GM19324 (cell line): ENCODE results near the gene ISL1.

Experiments used
- ATAC-seq: cut with Tn5 transposase; IDR thresholded peaks from one replicate; pipeline ENCODE4 v1.9.1; 2021; ENCODE audit warnings: mild to moderate bottlenecking, moderate library complexity; ENCODE audit not compliant: unreplicated experiment, low FRiP score

Gene ISL1

DNA sequence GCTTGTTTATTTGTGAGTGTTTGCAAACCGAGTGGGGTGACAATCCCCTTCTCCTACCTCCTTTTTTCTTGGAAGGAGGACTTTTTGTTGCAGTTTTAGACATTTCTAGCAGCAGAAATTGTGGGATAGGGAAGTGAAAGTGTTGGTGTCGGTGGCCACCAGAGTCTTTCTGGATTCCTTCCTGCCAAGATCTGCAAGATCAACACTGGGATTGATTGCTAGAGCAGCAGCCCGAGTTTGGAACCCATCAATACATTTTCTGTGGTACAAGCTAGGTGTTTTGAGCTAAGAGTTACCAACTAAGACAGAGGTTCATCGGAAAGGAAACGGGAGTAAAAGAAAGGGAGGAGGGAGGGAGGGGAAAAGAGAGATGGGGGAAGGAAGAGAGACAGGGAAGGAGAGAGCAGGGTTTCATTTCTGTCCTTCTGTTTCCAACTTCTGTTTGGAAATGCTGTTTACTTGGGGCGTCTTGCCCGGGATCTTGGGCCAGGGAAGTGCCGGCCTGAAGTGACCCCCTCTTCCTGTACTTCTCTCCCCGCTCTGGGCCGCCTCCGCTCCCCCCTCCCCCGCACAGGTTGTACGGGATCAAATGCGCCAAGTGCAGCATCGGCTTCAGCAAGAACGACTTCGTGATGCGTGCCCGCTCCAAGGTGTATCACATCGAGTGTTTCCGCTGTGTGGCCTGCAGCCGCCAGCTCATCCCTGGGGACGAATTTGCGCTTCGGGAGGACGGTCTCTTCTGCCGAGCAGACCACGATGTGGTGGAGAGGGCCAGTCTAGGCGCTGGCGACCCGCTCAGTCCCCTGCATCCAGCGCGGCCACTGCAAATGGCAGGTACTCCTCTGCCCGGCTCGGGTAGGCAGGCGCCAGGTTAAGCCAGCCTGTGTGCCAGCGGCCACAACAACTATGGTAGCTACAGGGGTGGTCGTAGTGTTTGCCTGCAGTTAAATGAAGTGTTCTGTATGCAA is 4.0 kb downstream of the ISL1 start:
- ATAC-seq, result no peak

DNA sequence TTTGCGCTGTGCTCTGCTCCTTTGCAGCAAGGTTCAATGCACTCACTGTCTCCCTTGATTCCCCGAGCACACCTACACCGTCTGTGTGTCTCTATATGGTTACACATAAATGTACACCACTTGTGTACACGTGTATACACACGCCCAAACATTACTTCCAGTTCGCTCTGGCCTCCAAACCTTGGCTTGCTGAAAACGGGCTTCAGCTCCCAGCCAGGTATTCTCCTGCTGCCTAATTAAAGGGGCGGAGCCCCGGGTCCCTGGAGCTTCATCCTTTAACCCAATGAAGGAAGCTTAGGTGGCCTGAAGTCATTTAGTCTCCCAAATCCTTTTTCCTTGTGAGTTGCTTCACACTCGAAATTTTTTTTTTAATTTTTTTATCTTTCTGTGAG is 4.6 kb downstream of the ISL1 start:
- ATAC-seq, result no peak

DNA sequence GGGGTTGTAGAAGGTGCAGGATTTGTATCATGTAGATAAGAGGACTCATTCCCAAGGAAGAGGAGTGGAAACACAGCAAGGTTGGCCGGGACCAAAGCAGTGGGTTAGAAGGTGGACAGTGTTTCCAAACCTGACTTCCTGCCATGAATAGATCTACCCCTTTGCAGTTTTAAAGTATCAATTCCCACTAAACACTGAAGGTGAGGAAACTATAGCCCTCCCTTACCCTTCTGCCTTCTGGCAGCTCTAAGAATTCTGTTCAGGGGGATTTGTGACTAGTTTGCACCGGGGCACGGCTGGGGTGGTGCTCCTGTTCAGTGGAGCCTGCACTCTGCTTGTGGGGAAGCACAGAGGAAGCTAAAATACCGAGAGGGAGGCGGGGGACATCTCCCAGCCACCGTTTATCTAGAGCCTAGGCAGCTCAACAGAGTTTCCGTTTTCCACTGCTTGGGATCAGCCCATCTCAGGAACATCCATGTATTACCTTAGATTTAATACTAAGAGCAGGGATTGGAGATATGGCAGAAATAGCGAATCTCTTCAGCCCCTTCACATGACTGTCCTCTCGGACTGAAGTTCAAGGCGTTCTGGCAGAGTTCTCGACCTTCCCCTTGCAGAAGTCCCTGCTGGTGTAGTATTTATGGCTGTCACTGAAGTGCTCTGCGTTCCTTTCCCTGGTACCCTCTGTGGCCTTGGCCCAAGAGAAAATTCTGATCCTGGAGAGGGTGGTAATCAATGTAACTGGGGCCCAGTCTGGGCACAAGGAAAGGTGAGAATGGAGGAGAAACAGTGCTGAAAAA is 5.4 kb downstream of the ISL1 start:
- ATAC-seq, result no peak

DNA sequence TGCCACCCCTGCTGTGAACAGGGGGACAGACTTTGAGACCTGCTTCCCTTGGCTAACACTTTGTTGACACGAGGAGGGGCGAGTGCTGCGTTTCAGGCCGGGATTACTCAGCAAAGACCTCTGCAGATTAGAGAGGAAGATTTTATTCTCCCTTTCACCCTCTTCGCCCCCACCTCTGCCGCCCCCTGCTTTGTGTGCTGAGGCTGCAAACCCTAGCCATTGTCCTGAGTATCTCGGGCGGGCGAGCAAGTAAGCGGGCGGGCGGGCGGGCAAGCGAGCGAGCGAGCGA is 6.0 kb downstream of the ISL1 start:
- ATAC-seq, result no peak

DNA sequence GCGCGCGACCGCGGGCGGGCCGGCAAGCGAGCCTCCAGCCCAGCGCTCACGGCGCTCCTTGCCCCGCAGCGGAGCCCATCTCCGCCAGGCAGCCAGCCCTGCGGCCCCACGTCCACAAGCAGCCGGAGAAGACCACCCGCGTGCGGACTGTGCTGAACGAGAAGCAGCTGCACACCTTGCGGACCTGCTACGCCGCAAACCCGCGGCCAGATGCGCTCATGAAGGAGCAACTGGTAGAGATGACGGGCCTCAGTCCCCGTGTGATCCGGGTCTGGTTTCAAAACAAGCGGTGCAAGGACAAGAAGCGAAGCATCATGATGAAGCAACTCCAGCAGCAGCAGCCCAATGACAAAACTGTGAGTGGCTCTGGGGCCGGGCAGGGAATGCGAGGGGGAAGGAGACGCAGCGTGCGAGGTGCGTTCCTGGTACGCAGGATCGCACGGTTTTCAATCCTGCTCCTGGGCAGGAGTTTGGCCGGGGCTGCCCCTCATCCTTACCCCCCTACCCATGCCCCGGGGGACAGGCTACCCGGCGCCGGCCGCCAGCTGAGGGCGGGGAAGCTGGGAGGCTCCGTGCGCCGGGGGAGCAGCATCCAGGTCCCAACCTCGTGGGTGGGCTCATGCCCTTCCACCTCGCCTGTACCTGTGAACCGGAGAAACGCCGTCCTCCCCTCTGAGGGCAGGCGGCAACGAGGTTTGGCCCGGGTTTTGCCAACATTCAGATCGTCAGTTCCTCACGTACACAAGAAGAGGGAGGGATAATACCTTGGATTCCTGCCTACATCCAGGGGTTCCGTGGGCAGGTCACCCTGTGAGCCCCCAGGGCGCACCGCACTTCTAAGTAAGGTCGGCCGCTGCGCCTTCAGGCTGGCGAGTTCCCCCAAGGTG is 6.6 kb downstream of the ISL1 start:
- no peak for ATAC-seq

DNA sequence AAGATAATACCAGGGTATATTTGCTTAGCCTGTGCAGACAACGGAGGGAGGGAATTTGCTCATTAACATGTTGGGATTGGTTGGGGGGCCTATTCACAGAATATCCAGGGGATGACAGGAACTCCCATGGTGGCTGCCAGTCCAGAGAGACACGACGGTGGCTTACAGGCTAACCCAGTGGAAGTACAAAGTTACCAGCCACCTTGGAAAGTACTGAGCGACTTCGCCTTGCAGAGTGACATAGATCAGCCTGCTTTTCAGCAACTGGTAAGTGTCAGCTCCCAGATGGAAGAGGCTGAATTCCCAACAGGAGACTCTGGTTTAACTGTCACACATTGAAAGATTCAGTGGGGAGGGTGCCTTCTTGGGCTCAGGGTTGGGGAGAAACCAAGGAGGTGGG is 7.9 kb downstream of the ISL1 start:
- ATAC-seq, result no peak

DNA sequence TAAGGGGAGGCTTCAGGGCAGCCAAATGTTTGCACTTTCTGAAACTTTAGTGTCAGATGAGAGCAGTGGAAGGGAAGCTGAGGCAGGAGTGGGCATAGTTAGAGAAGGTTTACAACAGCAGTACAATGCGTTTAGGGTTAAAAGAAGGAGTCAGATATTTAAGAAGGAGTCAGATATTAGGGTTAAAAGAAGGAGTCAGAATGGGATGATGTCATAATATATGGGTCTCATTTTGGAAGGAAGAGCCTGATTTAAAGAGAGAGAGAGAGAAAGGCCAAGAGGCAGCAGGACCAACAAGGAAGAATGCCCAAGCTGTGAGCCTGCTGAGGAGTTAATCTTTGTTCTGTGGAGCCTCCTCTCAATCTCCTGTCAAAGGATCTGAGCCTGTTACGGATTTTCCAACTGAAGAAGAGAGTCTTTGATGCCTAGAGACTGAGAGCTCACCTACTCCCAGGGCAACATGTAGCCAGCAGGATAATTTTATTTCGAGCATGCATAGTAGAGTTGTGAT is 9.5 kb downstream of the ISL1 start:
- no peak for ATAC-seq

DNA sequence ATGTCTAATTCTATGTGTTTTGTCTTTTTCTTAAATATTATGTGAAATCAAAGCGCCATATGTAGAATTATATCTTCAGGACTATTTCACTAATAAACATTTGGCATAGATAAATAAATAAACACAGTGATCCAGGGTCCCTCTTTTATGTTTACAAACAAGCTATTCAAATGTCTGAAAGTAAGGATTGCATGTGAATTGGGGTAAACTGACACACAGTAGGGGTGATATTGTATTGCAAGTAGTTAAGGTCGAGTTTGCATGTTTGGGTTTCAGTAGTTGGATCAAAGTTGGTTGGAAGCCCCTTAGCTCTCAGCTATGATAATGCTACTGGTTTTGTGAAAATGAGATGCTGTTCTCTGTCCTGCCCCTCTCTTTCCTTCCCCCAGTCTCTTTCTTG is 11.4 kb downstream of the ISL1 start:
- ATAC-seq, result no peak

DNA sequence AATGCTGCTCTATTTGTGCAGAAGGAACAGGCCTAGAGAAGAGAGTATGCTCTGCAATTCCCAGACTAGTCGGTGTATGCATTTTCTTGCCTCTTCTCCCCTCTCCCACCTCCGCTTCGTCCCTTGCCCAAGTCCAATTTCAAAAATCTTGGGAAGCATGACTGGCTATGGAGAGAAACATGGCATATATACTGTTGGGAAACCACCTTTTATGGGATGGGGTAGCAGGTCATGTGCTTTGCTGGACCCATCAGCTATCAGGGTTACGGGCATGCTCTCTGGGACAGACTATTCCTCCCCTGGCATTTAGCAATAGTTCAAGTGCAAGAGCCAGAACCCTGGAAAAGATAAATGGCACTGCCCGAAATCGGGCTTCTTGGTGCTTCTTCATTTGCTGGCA is 12.0 kb downstream of the ISL1 start:
- no peak for ATAC-seq

DNA sequence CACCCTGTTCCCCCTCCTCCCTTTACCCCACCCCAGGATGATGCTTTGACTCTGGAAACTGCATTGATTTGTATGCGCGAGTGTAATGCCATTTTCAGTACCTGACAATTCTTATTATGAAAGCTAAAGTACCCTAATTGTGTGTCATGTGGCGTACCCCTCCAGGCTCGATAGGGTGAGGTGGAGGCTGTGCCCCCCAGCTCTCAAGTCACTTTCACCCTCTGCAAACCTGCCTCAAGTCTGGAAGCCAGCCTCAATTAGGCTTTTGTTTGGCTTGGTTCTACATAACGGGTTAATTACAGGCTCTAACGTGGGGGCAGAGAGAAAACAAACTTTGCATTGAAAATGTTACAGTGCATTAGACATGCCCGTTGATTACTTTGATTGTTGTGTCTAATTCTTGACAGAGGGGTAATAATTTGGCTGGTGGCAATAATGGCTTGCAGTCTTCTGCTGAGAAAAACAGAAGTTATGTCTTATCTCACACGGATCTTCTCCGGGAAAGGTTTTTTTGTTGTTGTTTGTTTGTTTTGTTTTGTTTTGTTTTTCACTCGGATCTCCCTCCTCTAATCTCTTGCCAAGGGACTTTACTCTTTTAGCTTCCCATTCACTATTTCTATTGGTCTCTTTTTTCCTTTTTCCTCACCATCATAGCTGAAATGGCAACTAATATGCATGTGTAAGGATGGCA is 12.6 kb downstream of the ISL1 start:
- ATAC-seq, result no peak

DNA sequence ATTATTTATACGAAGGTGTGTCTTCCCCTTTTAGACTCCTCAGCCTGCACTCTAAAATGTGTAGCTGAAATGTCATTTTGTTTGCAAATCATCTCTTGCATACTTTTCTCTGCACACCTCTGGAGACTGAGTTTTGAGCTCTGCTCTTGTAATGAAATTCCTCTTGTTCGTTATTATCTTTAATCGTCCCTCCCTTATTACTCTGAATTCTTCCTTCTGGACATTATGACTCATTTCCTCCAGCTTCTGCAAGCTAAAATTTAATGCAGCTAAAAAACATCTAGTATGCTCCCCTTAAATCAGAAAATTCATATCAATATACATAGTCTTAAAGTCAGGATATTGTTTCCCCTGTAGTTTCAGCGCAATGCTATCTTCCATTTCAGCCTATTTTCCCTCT is 13.5 kb downstream of the ISL1 start:
- no peak for ATAC-seq

DNA sequence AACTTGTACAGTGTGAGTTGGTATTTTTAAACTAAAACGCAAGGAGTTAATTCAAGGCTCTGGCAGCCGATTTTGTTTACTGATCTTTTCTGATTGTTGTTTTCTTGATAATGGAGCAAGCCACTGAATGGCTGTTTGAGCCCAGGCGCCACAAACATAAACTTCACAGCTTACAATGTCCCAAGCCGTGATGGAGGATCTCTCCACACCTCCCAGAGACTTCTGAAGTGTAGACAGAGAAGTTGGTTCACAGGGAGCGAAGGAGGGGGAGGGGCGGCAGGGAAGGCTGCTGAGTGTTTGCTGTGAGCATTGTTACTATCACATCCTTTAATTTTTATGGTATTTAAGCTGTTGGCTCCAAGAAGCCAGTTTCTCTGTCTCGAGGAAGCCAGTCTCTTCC is 14.7 kb downstream of the ISL1 start:
- no peak for ATAC-seq

DNA sequence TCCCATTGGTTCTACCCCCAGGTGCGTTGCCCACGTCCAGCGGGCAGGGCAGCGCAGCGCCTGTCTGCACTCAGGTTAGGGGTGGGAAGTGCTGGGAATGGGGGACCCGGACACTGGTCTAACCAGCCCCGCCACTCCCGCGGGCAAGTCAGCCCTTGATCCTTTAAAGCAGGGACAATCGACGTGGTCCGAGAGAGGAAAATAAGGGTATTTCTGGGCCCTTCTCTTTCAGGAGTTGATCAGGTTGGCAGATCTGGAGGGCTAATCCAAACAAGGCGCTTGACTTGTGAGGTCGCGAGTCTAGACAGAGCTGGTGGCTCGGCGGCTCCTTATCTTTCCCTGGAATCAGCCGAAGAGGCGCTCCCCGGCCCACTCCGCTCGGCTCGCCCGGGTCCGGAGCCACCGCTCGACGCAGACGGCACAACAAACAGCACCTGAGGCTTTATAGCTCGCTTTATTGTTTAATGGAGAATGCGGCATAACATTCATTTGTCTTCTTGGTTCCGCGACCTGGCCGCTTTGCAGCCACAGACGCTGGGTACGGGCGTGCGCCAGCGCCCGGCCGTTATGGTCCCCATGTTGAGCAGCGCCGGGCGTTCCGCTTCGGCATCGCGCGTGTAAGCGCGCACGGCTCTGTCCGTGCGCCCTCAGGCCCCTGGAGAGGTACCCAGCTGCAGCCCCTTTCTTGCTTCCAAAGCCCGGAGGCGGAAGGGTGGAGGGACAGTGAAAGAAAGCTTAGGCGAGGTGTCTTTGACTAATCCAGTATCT is 15.8 kb downstream of the ISL1 start:
- ATAC-seq, result no peak

DNA sequence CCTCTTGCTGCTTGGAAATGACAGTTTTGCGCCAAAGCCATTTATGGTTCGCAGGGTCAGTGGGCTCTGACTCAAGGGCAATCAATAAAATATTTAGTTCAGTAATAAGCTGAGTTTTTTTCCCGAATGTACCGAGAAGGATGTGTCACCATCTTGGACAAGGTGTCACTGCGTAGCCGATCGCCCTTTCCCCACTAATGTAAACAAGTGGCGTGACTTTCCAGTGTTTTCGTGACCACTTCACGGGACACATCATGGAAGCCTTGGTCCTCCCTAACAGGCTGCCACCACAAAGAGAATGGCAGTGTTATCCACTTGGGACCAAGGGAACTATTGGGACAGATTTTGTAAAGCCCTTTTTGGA is 16.4 kb downstream of the ISL1 start:
- no peak for ATAC-seq

DNA sequence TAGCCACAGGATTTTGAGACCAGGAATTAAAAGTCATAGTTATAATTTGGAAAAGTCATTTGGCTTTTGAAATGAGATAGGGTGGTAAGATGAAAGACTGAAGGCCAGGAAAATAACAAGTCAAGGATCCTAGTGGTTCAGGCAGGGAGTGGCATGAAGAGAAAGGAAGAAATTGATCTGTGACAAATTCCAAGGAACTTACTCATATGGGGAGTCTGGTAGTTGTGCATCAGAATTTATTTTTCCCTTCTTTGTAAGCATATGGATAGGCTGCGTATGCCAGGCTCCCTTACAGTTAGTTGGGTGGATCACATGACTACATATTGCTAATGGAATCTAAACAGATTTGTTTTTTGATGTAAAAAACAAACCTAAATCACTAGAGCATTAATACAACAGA is 21.0 kb downstream of the ISL1 start:
- no peak for ATAC-seq

DNA sequence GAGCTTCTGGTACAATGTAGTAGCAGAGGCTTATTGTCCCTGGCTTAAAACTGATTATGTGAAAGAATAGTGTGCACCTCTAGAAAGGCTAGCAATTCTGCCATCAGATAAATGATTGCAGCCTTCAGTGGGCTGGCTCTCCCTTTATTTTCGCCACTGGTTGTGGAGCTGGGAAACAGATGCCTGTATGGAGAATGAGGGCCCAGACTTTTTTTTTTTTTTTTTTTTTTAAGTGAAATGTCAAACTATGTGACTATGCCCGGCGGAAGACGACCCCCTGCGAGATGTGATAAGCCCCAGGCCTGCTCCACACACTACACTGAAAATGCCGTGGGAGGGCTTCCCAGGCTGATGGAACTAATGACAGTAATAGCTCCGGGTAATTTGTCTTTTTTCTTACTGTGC is 28.7 kb downstream of the ISL1 start:
- no peak for ATAC-seq

DNA sequence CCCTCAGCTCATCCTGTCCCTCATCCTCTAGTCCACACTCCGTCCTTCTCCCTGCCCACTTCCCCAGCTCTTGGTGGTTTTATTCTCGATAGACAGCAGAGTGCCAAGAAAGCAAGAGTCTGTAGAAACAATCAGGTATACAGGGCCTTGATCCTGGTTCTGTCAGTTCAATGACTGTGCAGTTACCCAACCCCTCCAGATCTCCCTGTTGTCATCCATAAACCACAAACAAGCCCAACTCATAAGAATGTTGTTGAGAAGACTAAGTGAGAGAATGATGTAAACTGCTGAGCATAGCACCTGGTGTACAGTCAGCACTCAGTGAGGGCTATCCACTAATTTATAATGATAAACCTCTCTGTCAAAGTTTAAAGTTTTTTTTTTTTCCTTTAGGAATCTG is 31.3 kb downstream of the ISL1 start:
- ATAC-seq, result no peak

DNA sequence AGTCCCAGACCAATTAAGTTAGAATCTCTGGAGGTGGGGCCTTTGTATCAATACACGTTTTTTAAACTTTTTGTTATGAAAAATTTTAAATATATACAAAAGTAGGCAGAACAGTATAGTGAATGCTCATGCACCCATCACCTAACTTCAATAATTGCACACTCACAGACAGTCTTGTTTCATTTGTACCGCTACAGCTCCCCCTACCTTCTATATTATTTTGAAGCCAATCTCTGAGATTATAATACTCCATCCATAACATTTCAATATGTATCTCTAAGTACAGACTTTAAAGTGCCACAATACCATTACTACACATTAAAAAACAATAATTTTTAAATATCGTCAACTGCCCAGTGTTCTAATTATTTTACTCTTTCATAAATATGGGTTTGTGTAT is 32.9 kb downstream of the ISL1 start:
- ATAC-seq, result no peak

DNA sequence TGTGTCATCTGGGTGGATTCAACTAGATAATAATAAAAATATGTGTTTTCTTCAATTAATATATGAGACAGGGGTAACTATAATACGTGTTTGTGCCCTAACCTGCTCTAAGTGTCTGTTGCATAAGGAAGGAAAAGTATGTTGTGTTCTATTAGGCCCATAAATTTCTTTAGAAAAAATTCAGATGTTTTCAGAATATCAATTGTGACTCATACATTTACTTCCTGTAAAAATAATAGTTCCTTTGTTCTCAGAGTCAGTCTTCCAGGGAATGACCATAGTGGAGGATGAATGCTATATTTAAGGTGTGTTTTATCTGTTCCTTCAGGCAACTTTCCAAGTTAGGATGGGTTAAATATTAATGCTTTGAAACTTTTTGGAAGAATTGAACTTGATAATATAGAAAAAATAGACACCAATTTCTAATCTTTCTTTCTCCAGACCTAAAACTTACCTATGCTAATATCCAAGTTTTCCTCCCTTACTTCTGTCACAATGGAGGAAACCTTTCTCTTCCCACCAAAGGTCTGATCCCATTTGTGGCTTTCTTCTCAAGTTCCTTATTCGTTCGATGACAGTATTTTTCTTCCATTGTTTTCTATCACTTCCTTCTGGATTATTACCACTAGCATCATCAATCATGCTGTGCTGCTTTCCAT is 49.9 kb downstream of the ISL1 start:
- ATAC-seq, result no peak
